ENCODE measurements around the gene PTPN9.
"Not testable (repeated sequence)": the region's sequence is repeated elsewhere in the genome, so short reads cannot be mapped to it uniquely, and the experiment has no call there.

The PTPN9 gene

DNA sequence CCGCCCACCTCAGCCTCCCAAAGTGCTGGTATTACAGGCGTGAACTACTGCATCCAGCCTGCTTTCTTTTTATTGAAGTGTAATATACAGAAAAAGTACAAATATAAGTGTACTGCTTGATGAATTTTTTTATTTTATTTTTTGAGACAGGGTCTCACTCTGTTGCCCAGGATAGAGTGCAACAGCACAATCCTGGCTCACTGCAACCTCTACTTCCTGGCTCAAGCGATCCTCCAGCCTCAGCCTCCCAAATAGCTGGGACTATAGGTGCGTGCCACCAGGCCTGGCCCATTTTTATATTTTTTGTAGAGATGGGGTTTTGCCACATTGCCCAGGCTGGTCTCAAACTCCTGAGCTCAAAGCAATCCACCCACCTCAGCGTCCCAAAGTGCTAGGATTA, 3.8 kb upstream of the PTPN9 start:
- not testable (repeated sequence) for DNase-seq

DNA sequence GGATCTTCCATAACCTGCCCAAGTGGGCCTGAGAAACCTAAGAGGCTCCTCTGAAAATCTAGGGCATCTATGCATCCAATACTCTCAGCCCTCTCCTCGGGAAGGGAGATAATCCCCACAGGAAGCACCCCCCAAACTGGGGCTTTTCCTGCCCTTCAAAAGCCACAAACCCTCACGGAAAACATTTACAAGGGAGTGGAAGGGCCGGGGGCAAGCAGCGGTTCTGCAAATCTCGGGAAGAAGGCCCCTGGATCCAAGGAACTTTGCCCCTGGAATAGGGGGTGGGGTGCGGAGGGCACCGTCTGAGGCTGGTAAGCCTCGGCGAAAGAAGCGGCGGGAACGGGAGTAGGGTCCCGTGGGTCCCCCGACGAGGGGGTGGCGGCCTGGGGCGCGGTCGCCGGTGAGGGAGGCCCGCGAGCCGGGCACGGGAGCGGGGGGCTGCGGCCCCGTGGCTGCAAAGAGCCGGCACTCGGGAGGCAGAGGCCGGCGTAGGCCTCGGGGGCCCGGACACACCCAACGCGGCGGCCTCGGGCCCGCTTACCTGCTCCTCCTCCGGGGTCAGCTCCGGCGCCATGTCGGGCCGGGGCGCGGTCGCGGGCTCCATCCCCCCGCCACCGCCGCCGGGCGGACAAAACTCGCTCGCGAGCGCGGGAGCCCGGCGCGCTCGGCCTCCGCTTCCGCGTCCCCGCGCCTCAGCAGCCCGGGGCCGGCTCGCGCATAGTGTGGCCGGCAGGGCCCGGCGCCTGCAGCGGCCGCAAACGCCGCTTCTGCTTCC, 755 bp downstream of the PTPN9 start:
- DNase-seq: peak; percentile 12 to 53

DNA sequence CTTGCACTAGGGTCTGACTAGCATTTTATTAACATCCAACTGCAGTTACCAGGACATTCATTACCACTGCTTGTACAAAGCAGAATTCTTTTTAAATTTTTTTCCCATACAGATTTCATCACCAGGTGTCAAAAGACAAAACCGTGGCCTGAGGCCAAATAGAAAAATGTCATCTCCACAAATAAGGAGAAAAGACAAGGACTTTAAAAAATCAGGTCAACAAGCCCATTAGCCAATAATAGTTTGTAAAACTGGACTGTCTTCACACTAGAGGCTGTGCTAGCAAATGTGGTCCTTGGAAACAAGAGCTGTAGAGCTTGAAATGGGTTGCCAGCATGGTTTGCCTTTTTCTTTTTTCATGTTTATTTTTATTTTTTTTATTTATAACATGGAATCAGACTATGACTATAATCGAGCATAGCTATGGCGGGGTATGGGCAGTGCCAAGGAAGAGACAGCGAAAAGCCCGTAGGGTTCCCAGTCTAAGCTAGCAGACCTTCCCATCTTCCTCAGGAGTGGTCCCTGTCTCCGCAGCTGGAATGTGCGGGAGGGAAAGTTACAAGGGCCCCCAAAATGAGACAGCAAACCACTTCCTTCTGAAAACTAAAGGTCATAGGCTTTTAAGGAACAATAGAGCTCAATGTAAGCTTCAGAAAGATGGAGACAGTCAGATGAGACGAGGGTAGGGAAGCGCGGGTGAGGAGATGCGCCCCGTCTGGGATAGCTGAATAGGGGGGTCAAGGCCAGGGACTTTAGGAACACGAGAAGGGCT, 1.5 kb downstream of the PTPN9 start:
- DNase-seq: peak in 1 of 2 experiments; percentile 54

GRCh38 chr15:75573648-75574384, 5.3 kb downstream of the PTPN9 start:
- no peak for DNase-seq

GRCh38 chr15:75570126-75570845, 8.8 kb downstream of the PTPN9 start:
- DNase-seq: no peak

DNA sequence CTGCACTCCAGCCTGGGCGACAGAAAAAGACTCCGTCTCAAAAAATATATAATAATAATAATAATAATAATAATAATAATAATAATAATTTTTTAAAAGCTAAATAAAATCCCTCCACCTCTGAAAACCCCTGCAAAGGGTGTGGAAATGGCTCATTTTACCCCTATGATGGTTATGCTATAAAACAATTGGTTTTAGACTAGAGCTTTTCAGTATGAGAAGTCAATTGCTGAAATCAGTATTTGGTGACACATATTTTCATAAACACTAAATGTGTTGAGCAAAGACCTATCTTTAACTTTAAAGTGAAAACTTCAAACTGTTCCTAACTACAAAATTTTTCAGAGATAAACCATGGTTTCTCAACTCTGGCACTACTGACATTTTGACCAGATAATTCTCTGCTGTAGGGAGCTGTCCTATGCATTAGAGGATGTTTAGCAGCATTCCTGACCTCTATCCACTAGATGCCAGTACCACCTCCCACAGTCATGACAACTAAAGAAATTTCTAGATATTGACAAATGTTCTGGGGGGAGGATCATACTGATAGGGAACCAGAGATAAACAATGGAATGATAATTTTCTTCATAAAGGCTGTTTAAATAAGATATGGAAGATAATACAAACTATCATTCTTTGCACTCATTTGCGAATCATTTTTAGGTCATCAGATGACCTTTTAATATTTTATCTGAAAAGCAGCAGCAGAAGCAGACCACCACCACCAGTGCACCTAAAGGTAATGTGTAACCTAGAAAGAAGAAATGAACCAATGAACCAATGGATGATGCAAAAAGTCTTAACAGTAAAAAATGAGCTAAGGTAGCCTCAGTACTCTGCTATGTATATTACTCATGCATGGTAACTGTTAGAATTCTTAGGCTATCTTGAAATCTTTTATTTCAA, 13.8 kb downstream of the PTPN9 start:
- DNase-seq: no peak

DNA sequence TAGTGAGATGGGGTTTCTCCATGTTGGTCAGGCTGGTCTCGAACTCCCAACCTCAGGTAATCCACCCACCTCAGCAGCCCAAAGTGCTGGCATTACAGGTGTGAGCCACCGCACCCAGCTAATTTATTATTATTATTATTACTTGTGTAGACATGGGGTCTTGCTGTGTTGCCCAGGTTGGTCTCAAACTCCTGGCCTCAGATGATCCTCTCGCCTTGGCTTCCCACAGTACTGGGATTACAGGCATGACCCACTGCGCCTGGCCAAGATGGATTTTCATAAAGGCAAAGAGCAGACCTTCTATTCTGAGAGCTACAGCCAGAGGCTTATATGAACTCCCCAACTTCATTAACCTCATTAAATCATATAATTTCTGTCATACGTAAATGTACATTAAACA, 17.2 kb downstream of the PTPN9 start:
- DNase-seq: no peak

DNA sequence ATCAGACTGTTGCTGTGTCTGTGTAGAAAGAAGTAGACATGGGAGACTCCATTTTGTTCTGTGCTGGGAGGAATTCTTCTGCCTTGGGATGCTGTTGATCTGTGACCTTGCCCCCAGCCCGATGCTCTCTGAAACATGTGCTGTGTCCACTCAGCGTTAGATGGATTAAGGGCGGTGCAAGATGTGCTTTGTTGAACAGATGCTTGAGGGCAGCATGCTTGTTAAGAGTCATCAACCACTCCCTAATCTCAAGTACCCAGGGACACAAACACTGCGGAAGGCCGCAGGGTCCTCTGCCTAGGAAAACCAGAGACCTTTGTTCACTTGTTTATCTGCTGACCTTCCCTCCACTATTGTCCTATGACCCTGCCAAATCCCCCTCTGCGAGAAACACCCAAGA, 19.8 kb downstream of the PTPN9 start:
- DNase-seq: peak; percentile 80 to 91

- not testable (repeated sequence) for DNase-seq
These were observed 20.2 kb downstream of the PTPN9 start for GRCh38 chr15:75558955-75559354.

DNA sequence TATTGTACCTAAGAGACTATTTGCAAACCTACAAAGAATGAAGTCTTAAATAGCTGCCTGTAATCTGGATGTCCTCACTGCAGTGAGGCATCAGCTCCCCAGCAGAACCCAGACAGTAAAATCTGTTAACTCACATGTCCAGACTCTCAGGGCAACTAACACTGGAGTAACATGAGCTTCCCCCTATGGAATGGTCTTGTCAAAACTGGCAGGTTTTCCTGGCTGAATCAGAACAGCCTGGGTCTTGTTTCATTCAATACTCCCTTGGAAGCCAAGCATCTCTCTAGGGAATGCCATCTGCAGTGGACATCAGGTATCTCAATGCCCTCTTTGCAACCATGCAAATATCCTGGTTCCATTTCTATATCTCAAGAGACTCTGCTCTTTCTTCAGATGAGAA, 24.4 kb downstream of the PTPN9 start:
- peak; percentile 58 to 92 for DNase-seq

GRCh38 chr15:75553659-75554058, 25.5 kb downstream of the PTPN9 start:
- DNase-seq: no peak

DNA sequence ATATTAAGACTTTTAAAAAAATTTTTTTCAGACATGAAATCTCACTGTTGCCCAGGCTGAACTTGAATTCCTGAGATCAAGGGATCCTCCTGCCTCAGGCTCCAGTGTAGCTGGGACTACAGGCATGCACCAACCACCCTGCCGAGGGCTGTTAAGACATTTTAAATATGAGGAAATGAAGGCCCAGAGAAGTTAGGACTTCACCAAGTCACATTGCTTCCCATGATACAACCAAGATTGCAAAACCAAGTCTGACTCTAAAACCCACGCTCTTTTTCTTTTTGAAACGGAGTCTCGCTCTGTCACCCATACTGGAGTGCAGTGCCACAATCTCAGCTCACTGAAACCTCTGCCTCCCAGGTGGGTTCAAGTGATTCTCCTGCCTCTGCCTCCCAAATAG, 28.0 kb downstream of the PTPN9 start:
- no peak for DNase-seq

DNA sequence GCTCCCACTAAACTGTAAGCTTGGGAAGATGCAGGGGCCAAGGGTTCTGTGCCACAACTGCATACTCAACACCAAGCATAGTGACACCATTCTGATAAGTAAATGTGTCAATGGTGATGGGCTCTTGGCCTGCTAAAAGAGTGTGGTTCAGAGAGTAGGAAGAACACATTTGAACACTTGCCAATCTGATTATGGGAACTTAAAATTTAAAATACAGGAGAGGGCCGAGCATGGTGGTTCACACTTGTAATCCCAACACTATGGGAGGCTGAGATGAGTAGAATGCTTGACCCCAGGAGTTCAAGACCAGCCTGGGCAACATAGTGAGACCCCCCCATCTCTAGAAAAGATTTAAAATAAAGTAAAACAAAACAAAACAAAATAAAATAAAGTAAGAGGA, 34.1 kb downstream of the PTPN9 start:
- no peak for DNase-seq

DNA sequence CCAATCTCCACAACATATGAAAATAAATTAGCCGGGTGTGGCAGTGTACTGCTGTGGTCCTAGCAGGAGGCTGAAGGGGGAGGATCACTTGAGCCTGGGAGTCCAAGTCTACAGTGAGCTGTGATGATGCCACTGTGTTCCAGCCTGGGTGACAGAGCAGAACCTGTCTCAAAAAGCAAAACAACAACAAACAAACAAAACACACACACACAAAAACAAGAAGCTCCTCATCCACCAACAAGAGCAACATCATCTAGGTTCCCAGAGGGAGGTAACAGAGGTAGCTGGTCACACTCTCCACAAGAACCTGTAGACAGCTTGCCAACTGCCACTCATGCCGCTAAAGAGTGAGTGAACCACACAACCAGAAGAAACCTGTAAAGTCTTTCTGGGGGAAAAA, 34.8 kb downstream of the PTPN9 start:
- no peak for DNase-seq

- DNase-seq: not testable (repeated sequence)
These were observed 36.1 kb downstream of the PTPN9 start for GRCh38 chr15:75542949-75543545.

DNA sequence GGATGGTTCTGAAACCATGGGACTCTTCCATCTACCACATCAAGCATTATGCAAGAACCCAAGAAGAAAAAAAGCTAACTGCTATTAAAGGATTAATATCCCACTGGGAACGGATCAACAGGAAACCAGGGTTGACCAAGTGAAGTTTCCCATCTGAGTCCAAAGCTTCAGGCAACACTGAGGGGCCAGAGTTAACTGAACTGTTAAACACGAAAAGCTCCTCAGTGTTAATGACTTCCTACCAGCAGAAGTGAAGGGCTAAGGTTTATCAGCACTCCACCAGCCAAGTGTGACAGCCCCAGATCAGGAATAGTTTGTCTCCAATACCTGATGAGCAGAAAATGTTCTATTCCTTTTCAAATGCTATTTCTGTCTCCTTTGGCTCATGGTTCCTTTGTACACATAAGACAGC, 36.7 kb downstream of the PTPN9 start:
- DNase-seq: no peak

DNA sequence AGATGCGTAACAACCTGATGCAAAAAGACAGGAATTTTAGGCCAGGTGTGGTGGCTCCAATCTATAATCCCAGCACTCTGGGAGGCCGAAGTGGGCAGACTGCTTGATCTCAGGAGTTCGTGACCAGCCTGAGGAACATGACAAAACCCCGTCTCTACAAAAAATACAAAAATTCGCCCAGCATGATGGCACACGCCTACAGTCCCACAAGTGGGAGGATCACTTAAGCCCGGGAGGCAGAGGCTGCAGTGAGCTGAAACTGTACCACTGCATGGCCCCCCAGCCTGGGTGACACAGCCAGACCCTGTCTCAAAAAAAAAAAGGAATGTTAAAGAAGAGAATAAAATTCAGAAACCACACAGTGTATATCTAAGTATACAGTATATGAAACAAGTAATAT, 40.7 kb downstream of the PTPN9 start:
- DNase-seq: no peak

DNA sequence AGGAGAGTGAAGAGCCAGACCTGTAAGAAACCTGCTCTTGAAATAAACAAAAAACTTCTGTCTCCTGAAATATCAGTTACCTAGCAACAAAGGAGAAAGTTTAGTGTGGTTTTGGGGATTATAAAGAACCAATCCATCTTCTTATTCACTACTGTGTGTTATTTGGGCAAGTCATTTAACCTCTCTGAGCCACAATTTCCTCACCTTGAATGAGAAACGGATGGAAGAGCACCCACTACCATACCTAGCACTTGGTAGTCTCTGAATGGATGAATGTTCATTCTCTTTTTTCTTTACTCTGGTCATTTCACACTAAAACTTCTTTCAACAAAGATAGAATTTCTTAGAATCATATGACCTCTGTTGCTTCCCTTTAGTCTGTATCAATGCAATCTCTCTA, 45.2 kb downstream of the PTPN9 start:
- DNase-seq: no peak

DNA sequence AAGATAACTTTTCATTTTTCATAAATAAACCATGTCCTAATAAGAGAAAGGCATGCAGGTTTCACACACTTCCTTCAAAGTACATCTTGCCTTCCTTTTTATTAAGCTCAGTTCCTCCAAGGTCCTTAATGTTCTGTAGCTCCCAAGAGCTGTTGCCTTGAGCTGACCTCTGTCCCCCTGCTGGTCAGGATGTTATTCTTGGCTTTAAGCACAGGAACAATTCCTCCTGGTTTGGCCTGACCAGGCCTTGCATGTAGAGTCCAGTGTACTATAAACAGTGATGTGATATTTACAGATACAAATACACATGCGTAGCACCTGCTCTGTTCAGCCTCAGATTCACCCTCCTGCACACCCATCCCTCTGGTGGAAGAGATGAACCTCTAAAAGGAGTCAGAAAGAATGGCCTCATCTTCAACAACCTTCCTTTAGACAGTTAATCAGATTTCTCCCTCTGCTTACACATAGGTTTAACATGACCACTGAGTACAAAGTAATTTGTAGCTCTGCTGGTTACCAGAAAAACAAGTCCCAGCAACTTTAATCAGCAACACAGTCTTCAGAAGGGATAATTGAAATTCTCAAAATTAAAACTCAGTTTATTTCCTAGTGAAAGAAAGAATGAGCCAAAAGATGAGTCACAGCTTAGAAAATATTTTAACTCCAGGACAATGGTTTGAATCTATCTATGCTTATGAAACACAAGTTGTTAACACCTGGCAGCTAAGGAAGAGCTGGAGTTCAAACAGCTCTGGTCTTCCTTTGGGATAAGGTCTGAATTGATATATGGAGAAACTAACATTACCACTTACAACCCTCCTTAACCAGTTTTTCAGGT, 46.5 kb downstream of the PTPN9 start:
- peak in 1 of 2 experiments; percentile 15 for DNase-seq

DNA sequence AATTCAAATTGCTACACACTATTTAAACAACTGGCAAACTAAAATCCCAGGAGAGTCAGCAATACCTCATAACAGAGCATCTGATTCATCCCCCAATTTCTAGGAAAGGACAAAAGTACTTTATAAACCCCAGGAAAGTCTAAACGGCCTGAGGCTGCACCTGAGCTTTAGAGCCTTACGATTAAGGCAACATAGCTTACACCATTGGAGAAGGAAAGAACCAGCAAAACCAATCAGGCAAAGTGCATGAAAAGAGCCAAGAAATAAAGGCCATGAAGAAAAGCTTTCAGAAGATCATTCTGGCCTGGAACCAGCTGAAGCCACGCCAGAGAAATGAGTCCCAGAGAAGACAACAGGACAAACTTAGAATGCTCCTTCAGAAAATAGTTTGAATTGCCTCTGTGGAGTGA, 48.1 kb downstream of the PTPN9 start:
- DNase-seq: no peak
